ENCODE data around the gene PRR16.

Gene PRR16

DNA sequence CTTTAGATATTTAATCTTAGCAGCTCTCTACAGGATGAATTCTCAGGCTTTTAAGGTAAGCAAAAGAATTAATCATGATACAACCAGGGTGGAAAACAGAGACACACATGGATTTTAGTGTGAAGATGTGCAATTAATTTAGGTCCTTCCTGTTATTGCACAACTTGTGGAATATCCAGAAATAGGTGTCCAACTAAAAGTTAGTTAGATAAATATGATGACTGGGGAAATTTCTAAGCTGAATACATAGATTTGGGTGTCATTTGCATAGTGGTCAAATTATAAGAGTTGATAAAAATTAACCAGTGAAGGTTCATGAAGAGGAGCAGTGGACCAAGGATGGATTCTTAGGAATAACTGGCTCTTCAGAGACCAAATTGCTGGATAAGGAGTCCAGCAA is 266.1 kb downstream of the PRR16 start:
- Histone ChIP-seq H3K36me3 (replicated peaks; ENCODE audit: insufficient read depth, low read length) (no peaks in the 10 kb centered on the region), H2AFZ (ENCODE audit: low read length) (no peak overlapping the region), H3K4me2 (ENCODE audit: low read depth, low read length) (no peak overlapping the region), H3K27ac (ENCODE audit: low read length) (no peak overlapping the region), H3K4me3 (ENCODE audit: low read length) (no peak overlapping the region), H3K4me1 (ENCODE audit: low read length) (no peaks in the 10 kb centered on the region), H3K9ac (ENCODE audit: low read length) (no peak overlapping the region), H3K9me3 (replicated peaks; ENCODE audit: insufficient read depth, low read length) (no peaks in the 10 kb centered on the region), H3K9me2 (replicated peaks; ENCODE audit: insufficient read depth, low read length) (no peaks in the 10 kb centered on the region), H3K27me3 (replicated peaks; ENCODE audit: insufficient read depth, low read length) (no peaks in the 10 kb centered on the region), H3K79me2 (ENCODE audit: low read length) (no peaks in the 10 kb centered on the region), H4K20me1 (ENCODE audit: insufficient read depth, low read length) (no peaks in the 10 kb centered on the region), H3F3A (ENCODE audit: insufficient read depth, low read length) (no peaks in the 10 kb centered on the region)
- no peak for DNase-seq
- TF ChIP-seq EZH2 (optimal IDR thresholded peaks at IDR 0.05; ENCODE audit: low read depth, low read length) = no peak
- no peak for TF ChIP-seq EZH2phosphoT487 (IDR thresholded peaks at IDR 0.05; ENCODE audit: low read length)
- no peak for TF ChIP-seq CTCF (IDR thresholded peaks at IDR 0.05; ENCODE audit: low read length)

- no peaks in the 10 kb centered on the region for H3K4me1 ChIP-seq (ENCODE audit: low read length)
- TF ChIP-seq EZH2 (optimal IDR thresholded peaks at IDR 0.05; ENCODE audit: low read depth, low read length) (no peak), EZH2phosphoT487 (IDR thresholded peaks at IDR 0.05; ENCODE audit: low read length) (no peak), CTCF (IDR thresholded peaks at IDR 0.05; ENCODE audit: low read length) (no peak)
- no peak overlapping the region for H2AFZ ChIP-seq (ENCODE audit: low read length)
- no peak overlapping the region for H3K4me2 ChIP-seq (ENCODE audit: low read depth, low read length)
- H3F3A ChIP-seq (ENCODE audit: insufficient read depth, low read length) = no peaks in the 10 kb centered on the region
- no peaks in the 10 kb centered on the region for H3K9me3 ChIP-seq (replicated peaks; ENCODE audit: insufficient read depth, low read length)
- H3K36me3 ChIP-seq (replicated peaks; ENCODE audit: insufficient read depth, low read length) = no peaks in the 10 kb centered on the region
- H3K9ac ChIP-seq (ENCODE audit: low read length) = no peak overlapping the region
- H3K9me2 ChIP-seq (replicated peaks; ENCODE audit: insufficient read depth, low read length) = no peaks in the 10 kb centered on the region
- H3K27me3 ChIP-seq (replicated peaks; ENCODE audit: insufficient read depth, low read length) = no peaks in the 10 kb centered on the region
- no peak overlapping the region for H3K4me3 ChIP-seq (ENCODE audit: low read length)
- H4K20me1 ChIP-seq (ENCODE audit: insufficient read depth, low read length) = no peaks in the 10 kb centered on the region
- H3K79me2 ChIP-seq (ENCODE audit: low read length) = no peaks in the 10 kb centered on the region
- DNase-seq = no peak
- H3K27ac ChIP-seq (ENCODE audit: low read length) = no peak overlapping the region
Measured at GRCh38 chr5:120734033-120734432, 269.9 kb downstream of the PRR16 start.

- no peak for DNase-seq
- Histone ChIP-seq H3K9me2 (replicated peaks; ENCODE audit: insufficient read depth, low read length) (no peaks in the 10 kb centered on the region), H3K4me3 (ENCODE audit: low read length) (no peak overlapping the region)
Measured at GRCh38 chr5:120735076-120735475, 271.0 kb downstream of the PRR16 start.

More at GRCh38 chr5:120735076-120735475, 271.0 kb downstream of the PRR16 start:
- no peaks in the 10 kb centered on the region for H3K36me3 ChIP-seq (replicated peaks; ENCODE audit: insufficient read depth, low read length)
- no peak for TF ChIP-seq EZH2 (optimal IDR thresholded peaks at IDR 0.05; ENCODE audit: low read depth, low read length)
- no peak for TF ChIP-seq EZH2phosphoT487 (IDR thresholded peaks at IDR 0.05; ENCODE audit: low read length)
- no peak for TF ChIP-seq CTCF (IDR thresholded peaks at IDR 0.05; ENCODE audit: low read length)
- no peaks in the 10 kb centered on the region for H3K4me1 ChIP-seq (ENCODE audit: low read length)
- no peak overlapping the region for H3K9ac ChIP-seq (ENCODE audit: low read length)
- no peak overlapping the region for H3K4me2 ChIP-seq (ENCODE audit: low read depth, low read length)
- H3K79me2 ChIP-seq (ENCODE audit: low read length) = no peaks in the 10 kb centered on the region
- H3K27ac ChIP-seq (ENCODE audit: low read length) = no peak overlapping the region
- H3K9me3 ChIP-seq (replicated peaks; ENCODE audit: insufficient read depth, low read length) = no peaks in the 10 kb centered on the region
- H3K27me3 ChIP-seq (replicated peaks; ENCODE audit: insufficient read depth, low read length) = no peaks in the 10 kb centered on the region
- no peaks in the 10 kb centered on the region for H3F3A ChIP-seq (ENCODE audit: insufficient read depth, low read length)
- H4K20me1 ChIP-seq (ENCODE audit: insufficient read depth, low read length) = no peaks in the 10 kb centered on the region
- no peak overlapping the region for H2AFZ ChIP-seq (ENCODE audit: low read length)
